Measurements from ENCODE around the gene ACTN3.

Gene ACTN3

DNA sequence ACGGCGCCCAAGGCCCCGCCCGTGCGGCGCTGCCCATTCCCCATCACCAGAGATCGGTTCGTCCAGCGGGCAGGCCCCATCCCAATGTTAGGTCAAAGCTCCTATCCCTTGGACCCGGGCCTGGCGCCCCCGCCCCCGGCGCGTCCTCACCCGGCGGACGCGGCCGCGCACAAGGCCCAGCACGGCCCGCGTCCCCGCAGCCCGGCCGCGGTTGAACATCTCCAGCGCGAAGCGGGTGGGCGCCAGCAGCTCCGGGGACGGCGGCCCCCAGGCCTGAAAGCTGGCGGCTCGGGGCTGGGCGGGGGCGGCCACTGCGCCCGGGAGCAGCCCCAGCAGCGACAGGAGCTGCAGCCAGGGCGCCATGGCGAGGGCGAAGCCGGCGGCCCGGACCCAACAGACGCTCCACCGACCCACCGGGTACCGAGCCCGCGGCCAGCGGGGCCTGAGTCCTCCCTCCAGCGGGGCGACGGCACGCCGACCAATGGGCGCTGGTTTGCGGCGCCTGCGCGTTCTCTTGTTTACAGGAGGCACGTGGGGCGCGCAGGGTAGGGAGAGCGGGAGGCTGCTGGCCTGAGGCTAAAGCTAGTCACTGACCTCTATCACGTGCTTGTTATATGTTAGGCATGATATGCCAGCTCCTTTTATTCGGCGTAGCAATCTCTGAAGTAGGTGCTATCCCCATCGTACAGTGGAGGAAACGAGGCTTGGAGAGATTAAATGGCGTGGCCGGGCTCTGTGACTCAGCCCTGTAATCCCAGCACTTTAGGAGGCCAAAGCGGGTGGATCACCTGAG is 21.6 kb downstream of the ACTN3 start, which contains the start of gene CTSF:
TSS of gene CTSF (minus strand) at position 483 of the 793 bp plus-strand sequence. CDS start at position 363, 120 bp downstream.
- peak; percentile 91 for DNase-seq (ENCODE audit: low spot score)
- TF ChIP-seq, protein P1, sequence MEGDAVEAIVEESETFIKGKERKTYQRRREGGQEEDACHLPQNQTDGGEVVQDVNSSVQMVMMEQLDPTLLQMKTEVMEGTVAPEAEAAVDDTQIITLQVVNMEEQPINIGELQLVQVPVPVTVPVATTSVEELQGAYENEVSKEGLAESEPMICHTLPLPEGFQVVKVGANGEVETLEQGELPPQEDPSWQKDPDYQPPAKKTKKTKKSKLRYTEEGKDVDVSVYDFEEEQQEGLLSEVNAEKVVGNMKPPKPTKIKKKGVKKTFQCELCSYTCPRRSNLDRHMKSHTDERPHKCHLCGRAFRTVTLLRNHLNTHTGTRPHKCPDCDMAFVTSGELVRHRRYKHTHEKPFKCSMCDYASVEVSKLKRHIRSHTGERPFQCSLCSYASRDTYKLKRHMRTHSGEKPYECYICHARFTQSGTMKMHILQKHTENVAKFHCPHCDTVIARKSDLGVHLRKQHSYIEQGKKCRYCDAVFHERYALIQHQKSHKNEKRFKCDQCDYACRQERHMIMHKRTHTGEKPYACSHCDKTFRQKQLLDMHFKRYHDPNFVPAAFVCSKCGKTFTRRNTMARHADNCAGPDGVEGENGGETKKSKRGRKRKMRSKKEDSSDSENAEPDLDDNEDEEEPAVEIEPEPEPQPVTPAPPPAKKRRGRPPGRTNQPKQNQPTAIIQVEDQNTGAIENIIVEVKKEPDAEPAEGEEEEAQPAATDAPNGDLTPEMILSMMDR (IDR thresholded peaks at IDR 0.05; ENCODE audit: extremely low read depth, insufficient read depth, missing control alignments): no peak
- in situ Hi-C loops (cut with MboI; ENCODE audit: low pct_unique_long_range_greater_than_20kb, low sequenced_read_pairs, unreplicated experiment): loop anchor here (25.0 kb wide), 1 partner anchor 269 kb away; the partner anchor contains the start of gene RCE1

GRCh38 chr11:66569076-66569475 is 22.4 kb downstream of the ACTN3 start:
- in situ Hi-C loops (cut with MboI; ENCODE audit: low pct_unique_long_range_greater_than_20kb, low sequenced_read_pairs, unreplicated experiment): loop anchor here (25.0 kb wide), 1 partner anchor 268 kb away; the partner anchor contains the start of gene RCE1
- TF ChIP-seq, protein P1 (IDR thresholded peaks at IDR 0.05; ENCODE audit: extremely low read depth, insufficient read depth, missing control alignments): no peak

DNA sequence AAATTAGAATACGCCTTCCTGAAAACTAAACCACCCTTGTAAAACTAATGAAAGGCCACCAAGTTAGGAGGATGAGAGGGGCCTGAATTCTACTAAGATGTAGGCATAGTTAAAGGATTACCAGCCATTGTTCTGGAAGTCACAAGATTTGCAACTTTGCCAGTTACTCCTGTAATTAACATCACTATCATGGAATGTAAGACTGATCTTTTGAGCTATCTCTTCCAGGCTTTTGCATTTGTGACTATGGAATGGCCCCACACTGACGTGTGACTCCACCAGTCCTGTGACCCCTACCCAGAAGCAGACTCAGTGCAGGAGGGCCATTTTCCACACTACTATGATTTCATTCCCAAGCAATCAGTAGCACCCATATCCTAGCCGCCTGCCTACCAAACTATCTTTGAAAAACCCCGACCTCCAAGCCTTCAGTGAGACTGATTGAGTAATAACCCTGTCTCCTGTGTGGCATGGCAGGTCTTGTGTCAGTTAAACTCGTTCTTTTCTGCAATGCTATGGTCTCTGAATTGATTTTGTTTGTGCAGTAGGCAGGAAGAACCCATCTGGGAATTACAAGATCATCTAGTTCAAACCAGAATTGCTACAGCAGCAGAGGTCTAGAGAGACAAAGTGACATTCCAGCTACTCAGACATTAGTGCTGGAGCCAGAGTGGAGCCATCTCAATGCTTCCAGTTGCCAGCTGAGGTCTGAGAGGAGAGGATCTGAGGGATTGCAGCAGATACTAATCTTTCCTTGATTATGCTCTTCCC is 23.6 kb downstream of the ACTN3 start:
- in situ Hi-C loops (cut with MboI; ENCODE audit: low pct_unique_long_range_greater_than_20kb, low sequenced_read_pairs, unreplicated experiment): loop anchor here (25.0 kb wide), 1 partner anchor 267 kb away; the partner anchor contains the start of gene RCE1

More at GRCh38 chr11:66569076-66569475, 22.4 kb downstream of the ACTN3 start:
- no peak for DNase-seq (ENCODE audit: low spot score)

GRCh38 chr11:66570850-66571180 is 24.1 kb downstream of the ACTN3 start:
- no peak for DNase-seq (ENCODE audit: low spot score)
- in situ Hi-C loops (cut with MboI; ENCODE audit: low pct_unique_long_range_greater_than_20kb, low sequenced_read_pairs, unreplicated experiment): loop anchor here (25.0 kb wide), 1 partner anchor 266 kb away; the partner anchor contains the start of gene RCE1
- TF ChIP-seq, protein P1 (IDR thresholded peaks at IDR 0.05; ENCODE audit: extremely low read depth, insufficient read depth, missing control alignments): no peak

More for the DNA sequence above, 23.6 kb downstream of the ACTN3 start:
- no peak for DNase-seq (ENCODE audit: low spot score)
- TF ChIP-seq, protein P1 (IDR thresholded peaks at IDR 0.05; ENCODE audit: extremely low read depth, insufficient read depth, missing control alignments): no peak

DNA sequence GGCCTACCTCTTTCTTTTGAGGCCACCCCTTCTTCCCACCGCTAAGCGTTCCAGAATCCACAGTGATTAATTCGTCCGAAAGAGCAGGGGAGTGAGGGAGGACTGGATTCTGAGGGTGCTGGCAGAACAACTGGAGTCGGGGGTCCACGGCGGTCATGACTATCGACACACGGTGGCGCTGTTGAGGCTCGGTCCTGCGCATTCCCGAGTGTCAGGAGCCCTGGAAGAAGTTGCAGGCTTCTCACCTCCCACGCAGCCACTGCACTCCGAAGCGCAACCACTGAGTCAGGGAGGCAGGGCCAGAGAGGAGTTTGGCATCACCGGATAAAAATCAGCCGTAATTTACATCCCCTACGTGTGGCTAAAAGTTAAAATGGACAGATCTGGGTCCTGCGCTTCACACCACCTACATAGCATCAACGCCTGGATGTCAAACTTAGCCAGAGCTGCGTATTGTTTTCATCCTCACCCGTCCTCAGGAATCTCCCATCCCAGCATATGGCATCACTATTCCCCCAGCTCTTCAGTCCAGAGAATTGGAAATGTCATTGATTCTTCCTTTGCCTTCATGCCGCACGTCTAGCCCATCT is 32.4 kb downstream of the ACTN3 start:
- in situ Hi-C loops (cut with MboI; ENCODE audit: low pct_unique_long_range_greater_than_20kb, low sequenced_read_pairs, unreplicated experiment): no loop called here
- TF ChIP-seq, protein P1 (IDR thresholded peaks at IDR 0.05; ENCODE audit: extremely low read depth, insufficient read depth, missing control alignments): peak; percentile 87
- DNase-seq (ENCODE audit: low spot score): peak; percentile 84

DNA sequence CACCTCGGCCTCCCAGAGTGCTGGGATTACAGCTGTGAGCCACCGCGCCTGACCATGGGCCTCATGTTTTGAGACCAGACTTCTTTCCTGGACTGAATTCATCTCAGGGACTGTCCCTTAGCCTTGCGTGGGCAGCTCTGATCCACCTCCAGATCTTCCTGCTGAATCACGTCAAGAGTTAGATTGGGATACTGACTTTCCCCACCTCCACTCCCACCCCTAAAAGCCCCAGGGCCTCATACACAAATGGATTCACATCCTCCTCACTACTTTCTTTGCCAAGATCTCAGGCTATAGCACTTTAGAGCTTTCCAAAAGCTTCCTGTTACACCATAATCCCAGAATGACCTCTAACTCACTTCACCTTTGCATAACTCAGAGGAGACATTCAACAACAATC is 34.1 kb downstream of the ACTN3 start:
- in situ Hi-C loops (cut with MboI; ENCODE audit: low pct_unique_long_range_greater_than_20kb, low sequenced_read_pairs, unreplicated experiment): no loop called here
- TF ChIP-seq, protein P1 (IDR thresholded peaks at IDR 0.05; ENCODE audit: extremely low read depth, insufficient read depth, missing control alignments): no peak

More for the DNA sequence above, 34.1 kb downstream of the ACTN3 start:
- no peak for DNase-seq (ENCODE audit: low spot score)

All from GM13977 (cell line).